Uterus (tissue), 4 donors: ENCODE results near the gene STX18. TPM values are rescaled to one million over a fixed set of nuclear protein-coding genes. Genes with fewer than 3 reads are reported as not detected.

Experiments
- DNase-seq, 2 donors: peaks; one replicate each; pipeline ENCODE4 v3.0.0-alpha.2; 2019 to 2020
- H3K27ac ChIP-seq, 2 donors: fragments of 200-600 bp; sonication (generic); 1 replicate in 1 of 2; 2 replicates in 1 of 2; pipeline ENCODE4 v1.5.1; 2016 to 2018
- H3K27me3 ChIP-seq, 2 donors: fragments of 200-600 bp; sonication (generic); one replicate each; pipeline ENCODE4 v1.5.1; 2018 to 2019; ENCODE audit warnings: control low read depth in 1 of 2
- H3K36me3 ChIP-seq, 2 donors: fragments of 200-600 bp; sonication (generic); one replicate each; pipeline ENCODE4 v1.5.1; 2019; ENCODE audit warnings: control low read depth in 1 of 2
- H3K4me1 ChIP-seq, 2 donors: fragments of 200-600 bp; sonication (generic); one replicate each; pipeline ENCODE4 v1.5.1; 2018 to 2019; ENCODE audit warnings: control low read depth in 1 of 2
- H3K4me3 ChIP-seq, 2 donors: fragments of 200-600 bp; sonication (generic); 1 replicate in 1 of 2; 2 replicates in 1 of 2; pipeline ENCODE4 v1.5.1; 2018 to 2019; ENCODE audit warnings: mild to moderate bottlenecking in 1 of 2
- H3K9me3 ChIP-seq, 2 donors: fragments of 200-600 bp; sonication (generic); one replicate each; pipeline ENCODE4 v1.5.1; 2019; ENCODE audit warnings: control low read depth in 1 of 2
- CTCF ChIP-seq, 4 experiments: fragments of 200-600 bp in 2 of 4; fragments of 450-650 bp in 2 of 4; sonication (generic) in 2 of 4; IDR thresholded peaks; one replicate each; pipeline ENCODE4 v1.5.1; 2016 to 2019; ENCODE audit warnings: antibody characterized with exemption in 4 of 4, mild to moderate bottlenecking in 2 of 4, moderate library complexity in 1 of 4
- POLR2A ChIP-seq, 2 donors: fragments of 450-650 bp; IDR thresholded peaks; one replicate each; pipeline ENCODE4 v1.6.1; 2016; ENCODE audit warnings: antibody characterized with exemption in 2 of 2, mild to moderate bottlenecking in 1 of 2, moderate library complexity in 1 of 2
- intact Hi-C: fragments of 100-400 bp; cut with DNase I; formaldehyde crosslinking; loops from one replicate; pipeline ENCODE4 v1.15.1; 2023; ENCODE audit warnings: low total_unique reads
- total RNA-seq, 4 donors: library from RNA; depleted of rRNA in 3 of 4; stranded (reverse); fragments of >200 nt in 3 of 4; gene quantifications; one replicate each; pipeline versions ENCODE4 v1.1.0 to v1.2.4, GENCODE V29; 2014 to 2023
- donor health status: DM: yes; HTN: yes; CAD: no.

Gene STX18
- total RNA-seq, 4 donors from 2014 or later = 6.4 to 62.5 (median 28.9) TPM

DNA sequence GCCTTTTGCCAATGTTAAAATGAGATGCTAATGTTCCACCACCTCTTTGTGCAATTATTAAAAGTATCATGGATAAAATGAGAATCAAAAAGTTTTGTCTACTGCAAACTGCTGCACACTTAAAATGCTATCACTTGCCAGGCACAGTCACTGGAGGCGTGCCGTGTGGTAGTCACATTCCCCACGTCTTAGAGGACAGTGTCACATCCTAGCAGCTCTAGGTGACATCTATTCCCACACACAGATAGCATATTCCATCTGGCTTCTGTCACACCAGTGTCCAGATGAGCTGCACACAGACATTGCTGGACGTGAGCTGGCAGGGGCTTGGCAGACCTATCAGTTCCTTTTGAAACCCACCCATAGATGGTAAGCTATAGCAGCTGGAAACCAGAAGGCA is 107.9 kb downstream of the STX18 start:
- Histone ChIP-seq H3K27ac (no peak overlapping the region), H3K9me3 (no peaks in the 10 kb centered on the region), H3K4me1 (no peaks in the 10 kb centered on the region), H3K36me3 (no peaks in the 10 kb centered on the region), H3K27me3 (no peaks in the 10 kb centered on the region), H3K4me3 (no peak overlapping the region)
- intact Hi-C loops = no loop called here
- DNase-seq = no peak
- TF ChIP-seq POLR2A (IDR thresholded peaks at IDR 0.05) (no peak), CTCF (IDR thresholded peaks at IDR 0.05) (no peak)

DNA sequence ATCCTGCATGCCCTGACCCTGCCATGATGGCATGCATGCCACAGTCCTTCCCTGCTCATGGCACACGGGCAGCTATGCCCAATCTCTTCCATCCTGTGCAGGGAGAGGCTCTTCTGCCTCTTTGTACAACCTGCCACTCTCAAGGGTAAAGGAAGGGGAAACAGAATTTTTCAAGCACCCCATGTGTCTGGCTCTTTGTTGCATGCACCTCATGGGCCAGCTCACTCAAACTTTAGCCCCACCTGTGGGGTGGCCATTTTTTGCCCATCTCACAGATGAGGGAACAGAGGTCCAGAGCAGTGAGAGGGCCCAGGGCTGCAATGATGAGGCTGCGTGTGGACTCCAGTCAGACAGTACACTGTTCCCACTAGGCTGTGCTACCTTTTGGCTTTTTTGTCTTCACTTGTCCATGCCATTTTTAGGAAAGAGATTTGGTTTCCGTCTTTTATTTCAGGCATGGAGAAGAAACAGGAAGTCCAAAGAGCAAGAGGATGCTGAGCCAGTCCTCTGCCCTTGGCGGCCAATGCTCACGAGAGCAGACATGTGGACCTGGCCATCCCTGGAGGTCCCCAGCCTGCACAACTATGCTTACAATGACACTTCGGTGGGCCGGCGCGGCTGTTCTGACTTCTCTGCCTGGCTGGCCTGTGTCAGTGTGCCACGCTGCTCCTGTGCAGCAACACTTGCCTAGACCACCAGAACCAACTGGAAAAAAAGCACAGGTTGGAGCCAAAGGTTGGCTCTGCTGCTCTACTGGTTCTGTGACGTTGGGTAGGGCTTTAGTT is 109.3 kb downstream of the STX18 start:
- no peaks in the 10 kb centered on the region for H3K27me3 ChIP-seq
- H3K4me3 ChIP-seq = no peak overlapping the region
- intact Hi-C loops = no loop called here
- no peaks in the 10 kb centered on the region for H3K36me3 ChIP-seq
- TF ChIP-seq CTCF (IDR thresholded peaks at IDR 0.05) (no peak), POLR2A (IDR thresholded peaks at IDR 0.05) (no peak)
- no peaks in the 10 kb centered on the region for H3K9me3 ChIP-seq
- no peaks in the 10 kb centered on the region for H3K4me1 ChIP-seq
- DNase-seq = no peak
- no peak overlapping the region for H3K27ac ChIP-seq

DNA sequence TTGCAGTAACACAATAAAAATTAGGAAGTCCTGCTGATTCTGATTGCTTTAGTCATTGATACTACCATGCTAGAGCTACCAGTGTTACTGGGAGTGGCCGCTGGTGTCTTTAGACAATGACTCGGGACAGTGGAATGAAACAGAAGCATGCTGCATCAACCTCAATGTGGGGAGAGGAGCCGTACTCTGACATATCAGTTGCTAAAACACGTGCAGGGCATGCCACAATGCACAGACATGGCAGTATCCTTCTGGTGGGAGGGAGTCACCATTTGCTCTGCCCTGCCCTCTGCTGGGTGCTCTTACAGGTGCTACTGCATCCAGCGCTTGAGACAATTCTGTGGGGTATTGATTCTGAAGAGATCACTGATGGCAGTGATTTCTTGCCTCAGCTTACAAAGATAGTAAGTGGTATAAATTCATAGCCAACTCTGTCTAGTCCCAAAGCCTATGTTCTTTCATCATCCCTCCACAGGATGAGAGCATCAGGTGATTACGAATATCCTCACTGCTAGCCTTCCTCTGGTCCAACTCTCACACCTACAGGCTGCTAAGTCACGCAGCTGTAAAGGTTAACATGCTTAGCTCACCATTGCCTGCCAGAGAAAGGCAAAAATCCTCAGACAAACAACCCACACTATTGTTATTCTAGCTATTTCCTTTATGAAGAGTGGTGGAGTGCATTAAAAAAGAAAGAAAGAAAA is 111.2 kb downstream of the STX18 start:
- no peaks in the 10 kb centered on the region for H3K36me3 ChIP-seq
- H3K9me3 ChIP-seq = no peaks in the 10 kb centered on the region
- no peak overlapping the region for H3K27ac ChIP-seq
- intact Hi-C loops = no loop called here
- peak in 2 of 4 experiments; percentile 15 to 24 for TF ChIP-seq CTCF (IDR thresholded peaks at IDR 0.05)
- TF ChIP-seq POLR2A (IDR thresholded peaks at IDR 0.05) = no peak
- H3K27me3 ChIP-seq = no peaks in the 10 kb centered on the region
- DNase-seq = no peak
- no peak overlapping the region for H3K4me3 ChIP-seq
- no peaks in the 10 kb centered on the region for H3K4me1 ChIP-seq

DNA sequence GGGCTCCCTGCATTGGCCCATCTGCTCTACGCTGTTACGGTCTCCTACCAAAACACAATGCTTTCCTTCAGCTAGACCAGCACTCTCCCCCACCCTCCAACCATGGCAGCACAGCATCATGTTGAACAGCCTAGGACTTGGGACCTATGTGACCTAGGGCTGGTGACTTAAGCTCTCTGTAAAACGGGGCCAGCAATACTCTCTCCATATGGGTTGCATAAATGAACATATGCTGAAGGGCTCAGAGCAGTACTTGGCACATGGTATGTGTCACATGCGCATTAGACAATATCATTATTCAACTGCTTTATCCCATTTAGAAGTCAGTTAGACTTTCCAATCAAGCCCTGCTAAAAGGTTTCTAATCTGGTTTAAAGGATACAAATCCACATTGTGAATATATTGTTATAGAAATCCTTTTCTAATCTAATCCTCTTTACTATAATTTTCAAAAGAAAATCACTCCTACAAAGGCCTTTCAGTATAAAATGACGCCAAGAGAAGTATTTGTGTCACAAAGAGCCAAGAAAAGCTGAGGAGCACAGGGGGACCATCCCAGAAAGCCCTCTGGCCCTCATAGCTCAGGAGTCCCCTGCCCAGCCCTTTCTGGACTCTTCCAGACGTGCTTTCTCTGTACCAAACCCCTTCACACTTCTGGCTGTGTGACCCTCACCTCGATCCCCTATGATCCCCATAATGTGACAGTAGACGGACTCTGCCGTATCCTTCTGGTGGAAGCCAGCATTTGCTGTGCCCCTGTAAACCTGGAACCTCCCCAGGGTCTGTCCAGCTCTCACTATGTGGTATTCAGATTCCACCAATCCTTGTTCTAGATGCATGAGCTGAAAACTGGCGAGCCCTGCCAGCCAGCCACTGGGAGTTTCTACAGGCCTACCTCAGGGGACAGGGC is 112.6 kb downstream of the STX18 start:
- Histone ChIP-seq H3K4me1 (no peaks in the 10 kb centered on the region), H3K36me3 (no peaks in the 10 kb centered on the region)

More for the DNA sequence above, 112.6 kb downstream of the STX18 start:
- intact Hi-C loops = no loop called here
- H3K27me3 ChIP-seq = no peaks in the 10 kb centered on the region
- H3K4me3 ChIP-seq = no peak overlapping the region
- no peaks in the 10 kb centered on the region for H3K9me3 ChIP-seq
- TF ChIP-seq CTCF (IDR thresholded peaks at IDR 0.05) (no peak), POLR2A (IDR thresholded peaks at IDR 0.05) (no peak)
- H3K27ac ChIP-seq = no peak overlapping the region
- DNase-seq = no peak
